OCI-LY7 (cell line): ENCODE measurements around the gene ERC1.

ENCODE experiments used
- CTCF ChIP-seq: fragments of 200-600 bp; sonication (generic); conservative IDR thresholded peaks from 2 replicates; pipeline ENCODE4 v1.5.1; 2014; ENCODE audit warnings: mild to moderate bottlenecking, antibody characterized with exemption, low read length, moderate library complexity, mixed read lengths
- EZH2phosphoT487 ChIP-seq: fragments of 200-600 bp; sonication (generic); IDR thresholded peaks from 2 replicates; pipeline ENCODE4 v1.6.1; 2018; ENCODE audit warnings: low read depth, borderline replicate concordance, mild to moderate bottlenecking, mixed run types, antibody characterized with exemption, low read length, moderate library complexity, mixed read lengths

GRCh38 chr12:1355396-1355795 lies 364.4 kb downstream of the ERC1 start:
- TF ChIP-seq CTCF: no peak
- TF ChIP-seq EZH2phosphoT487: no peak
